HEK293 (cell line): ENCODE results near the gene ZNF345.

Experiments used
- MYNN ChIP-seq: fragments of 450-650 bp; formaldehyde crosslinking; IDR thresholded peaks from 2 replicates; pipeline ENCODE4 v1.5.1; 2016; ENCODE audit warnings: missing biosample characterization, missing genetic modification characterization, borderline replicate concordance
- REPIN1 ChIP-seq: fragments of 450-650 bp; formaldehyde crosslinking; IDR thresholded peaks from 2 replicates; pipeline ENCODE4 v1.5.1; 2017; ENCODE audit warnings: missing biosample characterization, missing genetic modification characterization, low read depth
- REST ChIP-seq: fragments of 450-650 bp; formaldehyde crosslinking; IDR thresholded peaks from 2 replicates; pipeline ENCODE4 v1.5.1; 2016; ENCODE audit warnings: missing biosample characterization, missing genetic modification characterization
- SP3 ChIP-seq: fragments of 450-650 bp; formaldehyde crosslinking; IDR thresholded peaks from 2 replicates; pipeline ENCODE4 v1.5.1; 2016; ENCODE audit warnings: missing biosample characterization, missing genetic modification characterization
- YY1 ChIP-seq: fragments of 450-650 bp; formaldehyde crosslinking; IDR thresholded peaks from 2 replicates; pipeline ENCODE4 v1.5.1; 2018; ENCODE audit warnings: missing biosample characterization, missing genetic modification characterization
- ZBTB11 ChIP-seq: fragments of 450-650 bp; formaldehyde crosslinking; conservative IDR thresholded peaks from 2 replicates; pipeline ENCODE4 v1.5.1; 2016; ENCODE audit warnings: low read depth, missing biosample characterization, missing genetic modification characterization
- ZEB2 ChIP-seq: fragments of 450-650 bp; formaldehyde crosslinking; IDR thresholded peaks from 2 replicates; pipeline ENCODE4 v1.5.1; 2016; ENCODE audit warnings: missing biosample characterization, missing genetic modification characterization
- ZNF112 ChIP-seq: fragments of 450-650 bp; formaldehyde crosslinking; IDR thresholded peaks from 2 replicates; pipeline ENCODE4 v1.5.0; 2017; ENCODE audit warnings: missing biosample characterization, missing genetic modification characterization
- ZNF274 ChIP-seq, 2 experiments: fragments of 200-500 bp in 1 of 2; fragments of 450-650 bp in 1 of 2; sonication (Bioruptor generic) in 1 of 2; formaldehyde crosslinking in 1 of 2; IDR thresholded peaks; 2 replicates each; pipeline versions ENCODE4 v1.5.1 to v1.6.1; 2014 to 2016; ENCODE audit warnings: borderline replicate concordance in 1 of 2, inconsistent platforms in 1 of 2, low read length in 1 of 2, missing biosample characterization in 1 of 2, missing genetic modification characterization in 1 of 2
- ZNF777 ChIP-seq: fragments of 450-650 bp; formaldehyde crosslinking; IDR thresholded peaks from 2 replicates; pipeline ENCODE4 v1.5.1; 2017; ENCODE audit warnings: missing biosample characterization, missing genetic modification characterization, borderline replicate concordance
- ZXDB ChIP-seq: fragments of 450-650 bp; formaldehyde crosslinking; IDR thresholded peaks from 2 replicates; pipeline ENCODE4 v1.5.1; 2016; ENCODE audit warnings: missing biosample characterization, missing genetic modification characterization
- TF ChIP-seq, protein P1 (sequence below): fragments of 450-650 bp; formaldehyde crosslinking; IDR thresholded peaks from 2 replicates; pipeline ENCODE4 v1.5.1; 2016; ENCODE audit warnings: missing biosample characterization, missing genetic modification characterization, low read depth
- TF ChIP-seq, protein P2 (sequence below): fragments of 450-650 bp; formaldehyde crosslinking; IDR thresholded peaks from 2 replicates; pipeline ENCODE4 v1.5.1; 2016; ENCODE audit warnings: missing biosample characterization, missing genetic modification characterization

GRCh38 chr19:36847968-36848367 lies 2.7 kb upstream of the ZNF345 start:
- TF ChIP-seq, protein P1, sequence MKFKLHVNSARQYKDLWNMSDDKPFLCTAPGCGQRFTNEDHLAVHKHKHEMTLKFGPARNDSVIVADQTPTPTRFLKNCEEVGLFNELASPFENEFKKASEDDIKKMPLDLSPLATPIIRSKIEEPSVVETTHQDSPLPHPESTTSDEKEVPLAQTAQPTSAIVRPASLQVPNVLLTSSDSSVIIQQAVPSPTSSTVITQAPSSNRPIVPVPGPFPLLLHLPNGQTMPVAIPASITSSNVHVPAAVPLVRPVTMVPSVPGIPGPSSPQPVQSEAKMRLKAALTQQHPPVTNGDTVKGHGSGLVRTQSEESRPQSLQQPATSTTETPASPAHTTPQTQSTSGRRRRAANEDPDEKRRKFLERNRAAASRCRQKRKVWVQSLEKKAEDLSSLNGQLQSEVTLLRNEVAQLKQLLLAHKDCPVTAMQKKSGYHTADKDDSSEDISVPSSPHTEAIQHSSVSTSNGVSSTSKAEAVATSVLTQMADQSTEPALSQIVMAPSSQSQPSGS (tag by site-specific recombination) = no peak
- TF ChIP-seq ZNF274 (IDR thresholded peaks at IDR 0.05; ENCODE audit: low read length) (no peak), ZNF274 (tag by site-specific recombination; IDR thresholded peaks at IDR 0.05; ENCODE audit: borderline replicate concordance) (no peak), ZEB2 (tag by site-specific recombination) (no peak), YY1 (no peak), ZBTB11 (tag by site-specific recombination) (no peak), SP3 (tag by site-specific recombination) (no peak), ZXDB (tag by site-specific recombination) (no peak), REST (tag by site-specific recombination) (no peak), ZNF777 (no peak), ZNF112 (tag by site-specific recombination) (no peak), MYNN (tag by site-specific recombination) (no peak), REPIN1 (tag by site-specific recombination) (no peak)
- TF ChIP-seq, protein P2, sequence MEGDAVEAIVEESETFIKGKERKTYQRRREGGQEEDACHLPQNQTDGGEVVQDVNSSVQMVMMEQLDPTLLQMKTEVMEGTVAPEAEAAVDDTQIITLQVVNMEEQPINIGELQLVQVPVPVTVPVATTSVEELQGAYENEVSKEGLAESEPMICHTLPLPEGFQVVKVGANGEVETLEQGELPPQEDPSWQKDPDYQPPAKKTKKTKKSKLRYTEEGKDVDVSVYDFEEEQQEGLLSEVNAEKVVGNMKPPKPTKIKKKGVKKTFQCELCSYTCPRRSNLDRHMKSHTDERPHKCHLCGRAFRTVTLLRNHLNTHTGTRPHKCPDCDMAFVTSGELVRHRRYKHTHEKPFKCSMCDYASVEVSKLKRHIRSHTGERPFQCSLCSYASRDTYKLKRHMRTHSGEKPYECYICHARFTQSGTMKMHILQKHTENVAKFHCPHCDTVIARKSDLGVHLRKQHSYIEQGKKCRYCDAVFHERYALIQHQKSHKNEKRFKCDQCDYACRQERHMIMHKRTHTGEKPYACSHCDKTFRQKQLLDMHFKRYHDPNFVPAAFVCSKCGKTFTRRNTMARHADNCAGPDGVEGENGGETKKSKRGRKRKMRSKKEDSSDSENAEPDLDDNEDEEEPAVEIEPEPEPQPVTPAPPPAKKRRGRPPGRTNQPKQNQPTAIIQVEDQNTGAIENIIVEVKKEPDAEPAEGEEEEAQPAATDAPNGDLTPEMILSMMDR (tag by site-specific recombination) = no peak
